Spinal cord (tissue), 10 donors: ENCODE results near the gene KIF21A. TPM values are rescaled to one million over a fixed set of nuclear protein-coding genes. Genes with fewer than 3 reads are reported as not detected.

Experiments used
- DNase-seq, 6 donors: peaks; one replicate each; pipeline versions ENCODE4 v3.0.0 to v3.0.0-alpha.2; 2013 to 2015; ENCODE audit warnings: low spot score in 6 of 6, low read depth in 4 of 6
- H3K27ac ChIP-seq: one replicate; pipeline ENCODE4 v1.5.1; 2013; ENCODE audit warnings: low read depth, low read length, control low read depth
- H3K27me3 ChIP-seq: one replicate; pipeline ENCODE4 v1.6.1; 2013; ENCODE audit warnings: low read length; ENCODE audit not compliant: control insufficient read depth, insufficient read depth
- H3K36me3 ChIP-seq: one replicate; pipeline ENCODE4 v1.6.1; 2013; ENCODE audit warnings: low read length; ENCODE audit not compliant: control insufficient read depth, insufficient read depth
- H3K4me1 ChIP-seq: one replicate; pipeline ENCODE4 v1.6.1; 2013; ENCODE audit warnings: low read length; ENCODE audit not compliant: control insufficient read depth, insufficient read depth
- H3K4me3 ChIP-seq: one replicate; pipeline ENCODE4 v1.5.1; 2013; ENCODE audit warnings: low read depth, low read length, control low read depth
- H3K9me3 ChIP-seq: one replicate; pipeline ENCODE4 v1.6.1; 2013; ENCODE audit warnings: low read length; ENCODE audit not compliant: control insufficient read depth, insufficient read depth
- WGBS: methylation state at CpG from one replicate; pipeline ENCODE4 v1.1.5; 2013; ENCODE audit warnings: missing lambda C conversion rate; ENCODE audit not compliant: insufficient coverage; 5-methylcytosine and 5-hydroxymethylcytosine counted together
- polyA plus RNA-seq, 2 donors: library from polyadenylated mRNA; unstranded; fragments of 120-200 nt; gene quantifications; one replicate each; pipeline ENCODE4 v1.2.1, GENCODE V29; 2013; ENCODE audit not compliant: insufficient read length in 2 of 2
- total RNA-seq, 2 donors: library from RNA; depleted of rRNA in 1 of 2; stranded (reverse); fragments of 120-200 nt in 1 of 2; fragments of >200 nt in 1 of 2; gene quantifications; one replicate each; pipeline versions ENCODE4 v1.2.3 to v1.2.4, GENCODE V29; 2013 to 2014
- donor health status: healthy.

The KIF21A gene
- total and polyA plus RNA-seq, 4 donors, result 59.8 to 180 (median 132) TPM

- Histone ChIP-seq H3K4me3 (no peak overlapping the region), H3K27ac (no peak overlapping the region), H3K4me1 (no peaks in the 10 kb centered on the region), H3K36me3 (no peaks in the 10 kb centered on the region), H3K27me3 (no peaks in the 10 kb centered on the region), H3K9me3 (no peaks in the 10 kb centered on the region)
- DNase-seq, result no peak
Observed at GRCh38 chr12:39278426-39278825, 164.5 kb downstream of the KIF21A start.

- H3K27ac ChIP-seq, result no peak overlapping the region
- no peaks in the 10 kb centered on the region for H3K36me3 ChIP-seq
- no peaks in the 10 kb centered on the region for H3K4me1 ChIP-seq
- H3K9me3 ChIP-seq, result no peaks in the 10 kb centered on the region
- no peaks in the 10 kb centered on the region for H3K27me3 ChIP-seq
- WGBS, result 100% methylated on average over 1 of the region's 1 CpG
- no peak for DNase-seq
- no peak overlapping the region for H3K4me3 ChIP-seq
Observed at GRCh38 chr12:39277416-39277815, 165.5 kb downstream of the KIF21A start.

GRCh38 chr12:39275846-39276245, 167.1 kb downstream of the KIF21A start:
- H3K27ac ChIP-seq, result no peak overlapping the region
- no peaks in the 10 kb centered on the region for H3K27me3 ChIP-seq
- DNase-seq, result no peak
- no peak overlapping the region for H3K4me3 ChIP-seq
- no peaks in the 10 kb centered on the region for H3K36me3 ChIP-seq
- no peaks in the 10 kb centered on the region for H3K9me3 ChIP-seq
- H3K4me1 ChIP-seq, result no peaks in the 10 kb centered on the region
- WGBS, result 71% methylated on average over 1 of the region's 3 CpGs

- H3K27ac ChIP-seq, result no peak overlapping the region
- no peaks in the 10 kb centered on the region for H3K36me3 ChIP-seq
- H3K9me3 ChIP-seq, result no peaks in the 10 kb centered on the region
- no peaks in the 10 kb centered on the region for H3K4me1 ChIP-seq
- WGBS, result 37% methylated on average over 5 of the region's 8 CpGs
- H3K27me3 ChIP-seq, result no peaks in the 10 kb centered on the region
- H3K4me3 ChIP-seq, result no peak overlapping the region
- peak in 4 of 6 donors; percentile 35 to 87 (median 62) for DNase-seq
Observed at GRCh38 chr12:39272871-39273655, 169.9 kb downstream of the KIF21A start.

- Histone ChIP-seq H3K27me3 (no peaks in the 10 kb centered on the region), H3K4me1 (no peaks in the 10 kb centered on the region)
- WGBS, result 99% methylated on average over 5 of the region's 5 CpGs
Observed at GRCh38 chr12:39269492-39269891, 173.4 kb downstream of the KIF21A start.

GRCh38 chr12:39267886-39268285, 175.0 kb downstream of the KIF21A start:
- Histone ChIP-seq H3K27ac (no peak overlapping the region), H3K27me3 (no peaks in the 10 kb centered on the region), H3K4me3 (no peak overlapping the region), H3K4me1 (no peaks in the 10 kb centered on the region), H3K36me3 (no peaks in the 10 kb centered on the region), H3K9me3 (no peaks in the 10 kb centered on the region)
- WGBS, result no CpG with 5 or more reads among the region's 1 CpG
- no peak for DNase-seq

More at GRCh38 chr12:39269492-39269891, 173.4 kb downstream of the KIF21A start:
- DNase-seq, result no peak
- Histone ChIP-seq H3K36me3 (no peaks in the 10 kb centered on the region), H3K4me3 (no peak overlapping the region), H3K27ac (no peak overlapping the region), H3K9me3 (no peaks in the 10 kb centered on the region)

- DNase-seq, result no peak
- Histone ChIP-seq H3K4me1 (no peaks in the 10 kb centered on the region), H3K9me3 (no peaks in the 10 kb centered on the region), H3K36me3 (no peaks in the 10 kb centered on the region), H3K4me3 (no peak overlapping the region), H3K27me3 (no peaks in the 10 kb centered on the region), H3K27ac (no peak overlapping the region)
- 100% methylated on average over 1 of the region's 1 CpG for WGBS
Observed at GRCh38 chr12:39252628-39253027, 190.3 kb downstream of the KIF21A start.

Other genes with a start within 250 kb of the KIF21A start
- gene ABCD2, start 176.7 kb upstream of the KIF21A start, total RNA-seq, result 10 to 100 TPM in 1 of 2 donors, 1 to 10 TPM in 1; 4.0 to 21.2 TPM
- 10 to 100 TPM in 1 of 2 donors, 1 to 10 TPM in 1; 6.2 to 11.7 TPM for gene ABCD2, start 176.7 kb upstream of the KIF21A start, polyA plus RNA-seq